HepG2 (cell line): ENCODE measurements around the gene TNRC18. TPM values are rescaled to one million over a fixed set of nuclear protein-coding genes. Genes with fewer than 3 reads are reported as not detected.

Experiments
- ATF7 ChIP-seq, 2 experiments: fragments of 450-650 bp in 1 of 2; sonication (generic) in 1 of 2; formaldehyde crosslinking in 1 of 2; IDR thresholded peaks; 2 replicates each; pipeline versions ENCODE4 v1.4.0 to v1.6.1; 2016 to 2020; ENCODE audit warnings: antibody characterized with exemption in 1 of 2, mild to moderate bottlenecking in 1 of 2, missing genetic modification reagents in 1 of 2
- ATRX ChIP-seq: sonication (generic); formaldehyde crosslinking; IDR thresholded peaks from 2 replicates; pipeline ENCODE4 v1.4.0; 2020; ENCODE audit warnings: missing genetic modification reagents, borderline replicate concordance
- CAMTA2 ChIP-seq: sonication (generic); formaldehyde crosslinking; IDR thresholded peaks from 2 replicates; pipeline ENCODE4 v1.4.0; 2020; ENCODE audit warnings: mild to moderate bottlenecking, missing genetic modification reagents, borderline replicate concordance
- CCDC6 ChIP-seq: sonication (generic); formaldehyde crosslinking; IDR thresholded peaks from 2 replicates; pipeline ENCODE4 v1.8.1; 2022; ENCODE audit warnings: mild to moderate bottlenecking, missing genetic modification reagents, moderate library complexity
- EHMT2 ChIP-seq: fragments of 200-600 bp; sonication (generic); IDR thresholded peaks from 2 replicates; pipeline ENCODE4 v1.7.0; 2017; ENCODE audit warnings: antibody characterized with exemption, low read depth, low read length, borderline replicate concordance
- GATAD2A ChIP-seq: IDR thresholded peaks from 2 replicates; pipeline ENCODE4 v1.6.1; 2016
- HOXD1 ChIP-seq: sonication (generic); formaldehyde crosslinking; IDR thresholded peaks from 2 replicates; pipeline ENCODE4 v1.5.0; 2020; ENCODE audit warnings: missing genetic modification reagents
- IRF2 ChIP-seq: IDR thresholded peaks from 2 replicates; pipeline ENCODE4 v1.6.1; 2018; ENCODE audit warnings: missing genetic modification reagents, missing compliant biosample characterization
- MYPOP ChIP-seq: sonication (generic); formaldehyde crosslinking; IDR thresholded peaks from 2 replicates; pipeline ENCODE4 v1.8.1; 2023; ENCODE audit warnings: mild to moderate bottlenecking, moderate library complexity, missing genetic modification reagents
- NFE2 ChIP-seq: sonication (generic); formaldehyde crosslinking; IDR thresholded peaks from 2 replicates; pipeline ENCODE4 v1.4.0; 2020; ENCODE audit warnings: missing genetic modification reagents
- PAX8 ChIP-seq: sonication (generic); formaldehyde crosslinking; IDR thresholded peaks from 2 replicates; pipeline ENCODE4 v1.8.0; 2022; ENCODE audit warnings: mild to moderate bottlenecking, missing genetic modification reagents, borderline replicate concordance
- PRMT3 ChIP-seq: sonication (generic); formaldehyde crosslinking; IDR thresholded peaks from 2 replicates; pipeline ENCODE4 v1.8.1; 2022; ENCODE audit warnings: low read depth, mild to moderate bottlenecking, moderate library complexity, missing genetic modification reagents, borderline replicate concordance
- SAP130 ChIP-seq: IDR thresholded peaks from 2 replicates; pipeline ENCODE4 v1.6.1; 2016; ENCODE audit warnings: low read depth
- TARDBP ChIP-seq: sonication (generic); formaldehyde crosslinking; IDR thresholded peaks from 2 replicates; pipeline ENCODE4 v1.8.0; 2022; ENCODE audit warnings: mild to moderate bottlenecking, missing genetic modification reagents
- TFAP4 ChIP-seq: sonication (generic); IDR thresholded peaks from 2 replicates; pipeline ENCODE4 v1.6.1; 2016; ENCODE audit warnings: low read depth, borderline replicate concordance
- ZBTB10 ChIP-seq: sonication (generic); formaldehyde crosslinking; IDR thresholded peaks from 2 replicates; pipeline ENCODE4 v1.4.0; 2020; ENCODE audit warnings: missing genetic modification reagents, borderline replicate concordance
- ZNF841 ChIP-seq: sonication (generic); formaldehyde crosslinking; IDR thresholded peaks from 2 replicates; pipeline ENCODE4 v1.8.1; 2023; ENCODE audit warnings: missing genetic modification reagents, borderline replicate concordance
- polyA plus RNA-seq, 8 experiments: library from polyadenylated mRNA; depleted of rRNA in 3 of 8; stranded (reverse) in 7 of 8; unstranded in 1 of 8; fragments of >200 nt; fragmentation: Illumina TruSeq in 4 of 8; extraction: Trizol in 4 of 8; gene quantifications; 2 replicates each; pipeline versions ENCODE4 v1.2.1 to v1.2.3, GENCODE V29; 2011 to 2016; ENCODE audit warnings: low read depth in 4 of 8, missing spikeins in 1 of 8, mixed read lengths in 1 of 8; ENCODE audit not compliant: insufficient read depth in 1 of 8
- total RNA-seq, 5 experiments: library from RNA; depleted of rRNA; stranded (reverse); fragments of >200 nt; fragmentation: Illumina TruSeq; extraction: Trizol; gene quantifications; 2 replicates each; pipeline ENCODE4 v1.2.3, GENCODE V29; 2016; ENCODE audit warnings: low read depth in 1 of 5

Gene TNRC18
- total and polyA plus RNA-seq, 2 of the 13 experiments (the other 11 are each of a cell fraction or from before 2014, with no cell fraction given): 11.7 to 17.4 TPM

- TF ChIP-seq ATRX (CRISPR knock-in tag) (no peak), GATAD2A (peak; percentile 85), PAX8 (CRISPR knock-in tag) (0 out of 2 replicates have a peak, but pooled peaks have one; percentile 49), ATF7 (IDR thresholded peaks at IDR 0.05) (no peak), ATF7 (CRISPR knock-in tag; IDR thresholded peaks at IDR 0.05) (peak; percentile 36; the same call in 1 of the 2 replicates), SAP130 (CRISPR knock-in tag) (peak; percentile 73), TFAP4 (no peak), ZBTB10 (CRISPR knock-in tag) (peak; percentile 92), EHMT2 (no peak), HOXD1 (CRISPR knock-in tag) (no peak), CAMTA2 (no peak), CCDC6 (CRISPR knock-in tag) (no peak), IRF2 (CRISPR knock-in tag) (no peak), MYPOP (CRISPR knock-in tag) (0 out of 2 replicates have a peak, but pooled peaks have one; percentile 39), TARDBP (CRISPR knock-in tag) (peak; percentile 41; the same call in 1 of the 2 replicates), PRMT3 (CRISPR knock-in tag) (no peak), NFE2 (CRISPR knock-in tag) (no peak), ZNF841 (no peak)
These were observed 139.0 kb downstream of the TNRC18 start (continued) for GRCh38 chr7:5284304-5285281.
